Measurements from ENCODE around the gene PPP1R1A.

Gene PPP1R1A

GRCh38 chr12:54601841-54602240, 13.4 kb upstream of the PPP1R1A start:
- no peak for TF ChIP-seq CTCF (IDR thresholded peaks at IDR 0.05)

- no peak for TF ChIP-seq CTCF (IDR thresholded peaks at IDR 0.05)
Observed at GRCh38 chr12:54598970-54599369, 10.5 kb upstream of the PPP1R1A start.

DNA sequence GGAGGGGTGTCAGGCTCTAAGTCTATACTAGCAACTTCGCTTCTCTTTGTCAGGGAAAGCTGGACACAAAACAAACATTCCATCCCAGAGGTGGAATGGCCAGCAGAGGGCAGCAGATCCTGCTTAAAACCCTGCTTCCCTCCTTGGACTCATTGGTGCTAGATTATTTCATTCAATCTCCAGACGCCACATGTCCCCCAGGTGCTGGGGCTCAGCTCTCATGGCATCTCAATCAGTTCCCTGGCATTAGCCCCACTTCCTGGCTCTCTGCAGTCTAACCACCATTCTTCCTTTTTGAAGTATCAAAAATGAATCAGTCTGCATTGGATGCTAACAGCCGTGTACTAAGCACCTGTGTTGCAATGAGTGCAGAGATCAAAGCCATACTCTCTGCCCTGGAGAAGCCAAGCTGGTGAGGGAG, 8.1 kb upstream of the PPP1R1A start:
- TF ChIP-seq CTCF (IDR thresholded peaks at IDR 0.05) = peak; percentile 91

GRCh38 chr12:54595471-54595870, 7.0 kb upstream of the PPP1R1A start:
- TF ChIP-seq CTCF (IDR thresholded peaks at IDR 0.05) = no peak

DNA sequence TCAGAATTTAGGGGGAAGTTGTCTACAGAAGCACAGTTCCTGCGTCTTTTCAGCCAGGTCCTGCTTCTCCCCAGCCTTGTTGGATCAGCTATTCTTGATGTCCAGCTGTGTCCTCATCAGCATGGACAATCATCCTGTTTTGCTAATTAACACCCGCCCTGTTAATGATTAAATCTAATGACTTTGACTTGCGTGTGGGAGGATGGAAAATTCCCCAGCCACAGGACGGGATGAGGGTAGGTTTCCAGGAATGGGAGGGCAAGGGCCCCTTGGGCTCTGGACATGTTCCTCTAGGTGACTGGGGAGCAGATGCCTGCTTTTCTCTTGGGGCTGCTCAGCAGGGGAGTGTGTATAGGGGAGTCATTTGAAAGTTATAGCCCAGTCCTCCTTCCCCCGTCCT, 5.3 kb upstream of the PPP1R1A start:
- TF ChIP-seq CTCF (IDR thresholded peaks at IDR 0.05) = no peak

- no peak for TF ChIP-seq CTCF (IDR thresholded peaks at IDR 0.05)
Observed at GRCh38 chr12:54593135-54593534, 4.7 kb upstream of the PPP1R1A start.

- TF ChIP-seq CTCF (IDR thresholded peaks at IDR 0.05) = no peak
Observed at GRCh38 chr12:54592316-54592715, 3.9 kb upstream of the PPP1R1A start.

DNA sequence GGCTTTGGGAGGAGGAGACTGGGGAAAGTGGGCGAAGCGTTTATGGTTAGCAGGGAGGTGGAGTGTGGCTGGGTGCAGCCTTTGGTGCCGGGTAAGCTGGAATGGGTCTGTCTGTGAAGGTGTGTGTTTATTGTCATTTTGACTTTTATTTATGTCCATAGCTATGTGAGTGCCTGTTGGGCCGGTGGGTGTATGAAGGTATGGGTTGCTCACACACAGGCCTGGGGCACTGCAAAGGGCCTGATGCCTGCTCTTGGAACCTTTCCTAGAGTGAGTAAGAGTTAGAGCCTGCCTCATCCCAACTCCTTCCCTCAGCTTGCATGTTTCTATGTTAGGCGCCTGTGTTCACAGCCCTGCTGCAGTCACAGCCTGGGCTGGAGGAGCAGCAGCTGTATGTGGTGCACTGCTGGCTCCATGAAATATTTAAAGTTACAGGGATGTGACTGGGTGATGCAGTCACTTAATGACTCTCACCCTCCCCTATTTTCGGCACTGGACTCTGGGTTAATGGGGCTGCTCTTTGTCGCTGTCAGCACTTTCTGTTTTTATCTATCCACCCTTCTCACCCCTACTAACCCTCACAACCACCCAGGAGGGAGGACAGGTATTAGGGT, 2.6 kb upstream of the PPP1R1A start:
- no peak for TF ChIP-seq CTCF (IDR thresholded peaks at IDR 0.05)

All from LNCAP (cell line).